ENCODE results near the gene SPACDR. TPM values are rescaled to one million over a fixed set of nuclear protein-coding genes. Genes with fewer than 3 reads are reported as not detected.
A peak's percentile ranks its signal among the peaks of the same experiment; 100 is the strongest.

Gene SPACDR
- total RNA-seq, 1 experiment from 2014 or later = 2.9 TPM

DNA sequence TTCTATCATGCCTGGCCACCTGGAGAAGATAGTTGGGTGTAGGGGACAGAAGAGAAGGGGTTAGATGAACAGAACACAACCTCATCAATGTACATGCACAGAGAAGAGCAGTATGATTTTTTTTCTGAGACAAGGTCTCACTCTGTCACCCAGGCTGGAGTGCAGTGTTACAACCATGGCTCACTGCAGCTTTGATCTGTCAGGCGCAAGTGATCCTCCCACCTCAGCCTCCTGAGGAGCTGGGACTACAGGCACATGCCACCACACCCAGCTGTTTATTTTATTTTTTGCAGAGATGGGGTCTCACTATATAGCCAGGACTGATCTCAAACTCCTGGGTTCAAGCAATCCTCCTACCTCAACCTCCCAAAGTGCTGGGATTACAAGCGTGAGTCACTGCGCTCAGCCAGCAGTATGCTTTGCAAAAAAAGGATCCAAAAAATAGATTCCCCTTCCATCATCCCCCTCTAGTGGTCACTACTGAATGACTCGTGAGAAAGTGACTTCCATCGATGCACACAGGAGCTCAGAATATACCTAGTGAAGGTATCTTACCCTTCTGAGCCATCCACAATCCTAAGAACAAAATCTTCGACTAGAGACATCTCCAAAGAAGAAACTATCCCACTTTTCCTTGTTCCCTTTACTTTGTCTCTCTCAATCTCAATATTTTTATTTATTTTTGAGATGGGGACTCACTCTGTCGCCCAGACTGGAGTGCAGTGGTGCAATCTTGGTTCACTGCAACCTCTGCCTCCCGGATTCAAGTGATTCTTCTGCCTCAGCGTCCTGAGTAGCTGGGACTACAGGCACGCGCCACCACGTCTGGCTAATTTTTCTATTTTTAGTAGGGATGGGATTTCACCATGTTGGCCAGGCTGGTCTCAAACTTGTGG lies 56.5 kb downstream of the SPACDR start:
- Histone ChIP-seq H3K36me3 (ENCODE audit: insufficient read depth, low read length, poor library complexity, severe bottlenecking) (no peaks in the 10 kb centered on the region), H3K4me3 (ENCODE audit: low read depth, low read length, poor library complexity, severe bottlenecking) (no peak overlapping the region), H3K27ac (ENCODE audit: low read depth, low read length, poor library complexity, severe bottlenecking) (no peak overlapping the region), H3K4me1 (ENCODE audit: insufficient read depth, low read length, poor library complexity, severe bottlenecking) (no peaks in the 10 kb centered on the region), H3K9me3 (ENCODE audit: low read depth, low read length, poor library complexity, severe bottlenecking) (no peaks in the 10 kb centered on the region), H3K27me3 (replicated peaks; ENCODE audit: insufficient read depth, low read depth, low read length, poor library complexity) (peaks cover 9% of the 10 kb centered on the region)
- BruUV-seq (replicated peaks) = no TSS peak
- intact Hi-C loops (cut with micrococcal nuclease; ENCODE audit: unreplicated experiment) = loop anchor here (5.0 kb wide), 1 partner anchor 275 kb away; no protein-coding TSS in a partner anchor
- POLR2A ChIA-PET (ENCODE audit: low non-redundant PET) = interaction anchor here (0.6 kb wide), 1 partner anchor 439 kb away, joined by 3 read pairs; no protein-coding TSS in a partner anchor
- DNase-seq (ENCODE audit: low spot score) = peak; percentile 80
- CTCF ChIA-PET = interaction anchor here (0.6 kb wide), 1 partner anchor 275 kb away, joined by 3 read pairs; no protein-coding TSS in a partner anchor
- TF ChIP-seq, protein P1, sequence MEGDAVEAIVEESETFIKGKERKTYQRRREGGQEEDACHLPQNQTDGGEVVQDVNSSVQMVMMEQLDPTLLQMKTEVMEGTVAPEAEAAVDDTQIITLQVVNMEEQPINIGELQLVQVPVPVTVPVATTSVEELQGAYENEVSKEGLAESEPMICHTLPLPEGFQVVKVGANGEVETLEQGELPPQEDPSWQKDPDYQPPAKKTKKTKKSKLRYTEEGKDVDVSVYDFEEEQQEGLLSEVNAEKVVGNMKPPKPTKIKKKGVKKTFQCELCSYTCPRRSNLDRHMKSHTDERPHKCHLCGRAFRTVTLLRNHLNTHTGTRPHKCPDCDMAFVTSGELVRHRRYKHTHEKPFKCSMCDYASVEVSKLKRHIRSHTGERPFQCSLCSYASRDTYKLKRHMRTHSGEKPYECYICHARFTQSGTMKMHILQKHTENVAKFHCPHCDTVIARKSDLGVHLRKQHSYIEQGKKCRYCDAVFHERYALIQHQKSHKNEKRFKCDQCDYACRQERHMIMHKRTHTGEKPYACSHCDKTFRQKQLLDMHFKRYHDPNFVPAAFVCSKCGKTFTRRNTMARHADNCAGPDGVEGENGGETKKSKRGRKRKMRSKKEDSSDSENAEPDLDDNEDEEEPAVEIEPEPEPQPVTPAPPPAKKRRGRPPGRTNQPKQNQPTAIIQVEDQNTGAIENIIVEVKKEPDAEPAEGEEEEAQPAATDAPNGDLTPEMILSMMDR (conservative IDR thresholded peaks at IDR 0.05; ENCODE audit: low read depth, low read length) = peak; percentile 70
- TF ChIP-seq EZH2 (IDR thresholded peaks at IDR 0.05; ENCODE audit: borderline replicate concordance, low read depth, low read length, poor library complexity, severe bottlenecking) = no peak

DNA sequence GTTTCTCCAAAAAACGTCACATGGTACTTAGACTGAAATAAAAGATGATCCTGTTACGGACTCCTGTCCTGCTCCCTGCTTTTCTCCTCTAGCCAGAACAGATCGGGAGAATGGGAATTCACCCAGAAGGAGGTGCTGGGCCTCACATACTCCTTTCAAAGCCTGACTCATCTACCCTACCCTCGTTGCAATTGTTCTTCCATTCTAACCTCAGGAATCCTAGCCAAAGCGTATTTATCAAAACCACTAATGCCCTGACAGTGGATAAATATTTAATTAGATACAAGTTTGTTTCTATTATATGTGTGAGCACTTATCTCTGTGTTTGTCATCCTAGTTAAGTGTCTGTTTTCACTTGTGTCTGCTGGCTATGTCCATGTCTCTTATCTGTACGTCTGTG lies 57.3 kb downstream of the SPACDR start:
- ChIA-PET POLR2A (ENCODE audit: low non-redundant PET) (no interaction called here), CTCF (no interaction called here)
- H3K27ac ChIP-seq (ENCODE audit: low read depth, low read length, poor library complexity, severe bottlenecking) = no peak overlapping the region
- no peak for TF ChIP-seq EZH2 (IDR thresholded peaks at IDR 0.05; ENCODE audit: borderline replicate concordance, low read depth, low read length, poor library complexity, severe bottlenecking)
- TF ChIP-seq, protein P1 (conservative IDR thresholded peaks at IDR 0.05; ENCODE audit: low read depth, low read length) = no peak
- H3K27me3 ChIP-seq (replicated peaks; ENCODE audit: insufficient read depth, low read depth, low read length, poor library complexity) = peaks cover 9% of the 10 kb centered on the region
- no peak for DNase-seq (ENCODE audit: low spot score)
- no peaks in the 10 kb centered on the region for H3K9me3 ChIP-seq (ENCODE audit: low read depth, low read length, poor library complexity, severe bottlenecking)
- H3K4me3 ChIP-seq (ENCODE audit: low read depth, low read length, poor library complexity, severe bottlenecking) = no peak overlapping the region
- H3K36me3 ChIP-seq (ENCODE audit: insufficient read depth, low read length, poor library complexity, severe bottlenecking) = no peaks in the 10 kb centered on the region
- H3K4me1 ChIP-seq (ENCODE audit: insufficient read depth, low read length, poor library complexity, severe bottlenecking) = no peaks in the 10 kb centered on the region
- no TSS peak for BruUV-seq (replicated peaks)
- intact Hi-C loops (cut with micrococcal nuclease; ENCODE audit: unreplicated experiment) = loop anchor here (5.0 kb wide), 1 partner anchor 274 kb away; no protein-coding TSS in a partner anchor

Other genes with a start within 250 kb of the SPACDR start
- not detected in 2 replicates for gene PVRIG, start 244.3 kb downstream of the SPACDR start, total RNA-seq (2021)
- not detected in 2 replicates for gene SPDYE3, start 156.6 kb downstream of the SPACDR start, total RNA-seq (2021)
- gene PILRB, start 106.1 kb downstream of the SPACDR start, total RNA-seq (2021) = 26.5 and 31.0 TPM in 2 replicates
- gene PILRA, start 90.8 kb downstream of the SPACDR start, total RNA-seq (2021) = 1.5 and 2.0 TPM in 2 replicates
- 0.45 and 1.1 TPM in 2 replicates for gene ZCWPW1, start 35.6 kb downstream of the SPACDR start, total RNA-seq (2021)
- 65.3 and 85.9 TPM in 2 replicates for gene MEPCE, start 34.4 kb downstream of the SPACDR start, total RNA-seq (2021)
- 27.3 and 37.3 TPM in 2 replicates for gene PPP1R35, start 27.8 kb downstream of the SPACDR start, total RNA-seq (2021)
- 69.0 and 71.0 TPM in 2 replicates for gene TSC22D4, start 15.0 kb upstream of the SPACDR start, total RNA-seq (2021)
- 1.3 and 3.2 TPM in 2 replicates for gene NYAP1, start 19.7 kb upstream of the SPACDR start, total RNA-seq (2021)
- 12.8 and 15.3 TPM in 2 replicates for gene AGFG2, start 74.9 kb upstream of the SPACDR start, total RNA-seq (2021)
- gene SAP25, start 109.6 kb upstream of the SPACDR start, total RNA-seq (2021) = 1.7 and 2.8 TPM in 2 replicates
- 42.4 and 50.4 TPM in 2 replicates for gene LRCH4, start 121.9 kb upstream of the SPACDR start, total RNA-seq (2021)
- 0.44 and 0.75 TPM in 2 replicates for gene FBXO24, start 122.1 kb upstream of the SPACDR start, total RNA-seq (2021)
- gene PCOLCE, start 138.1 kb upstream of the SPACDR start, total RNA-seq (2021) = 45.0 and 70.1 TPM in 2 replicates
- gene MOSPD3, start 148.3 kb upstream of the SPACDR start, total RNA-seq (2021) = 17.3 and 24.8 TPM in 2 replicates
- gene TFR2, start 177.3 kb upstream of the SPACDR start, total RNA-seq (2021) = 1.4 and 2.0 TPM in 2 replicates
- gene ACTL6B, start 192.2 kb upstream of the SPACDR start, total RNA-seq (2021) = 0.31 TPM in 1 of 2 replicates, not detected in the other
- gene GNB2, start 209.5 kb upstream of the SPACDR start, total RNA-seq (2021) = 225 and 243 TPM in 2 replicates
- gene GIGYF1, start 230.0 kb upstream of the SPACDR start, total RNA-seq (2021) = 47.4 and 51.9 TPM in 2 replicates
- 68.8 and 72.6 TPM in 2 replicates for gene POP7, start 241.9 kb upstream of the SPACDR start, total RNA-seq (2021)

All from A673 (cell line).